NCI-H2196 treated with DMSO at 0.1 percent for 48 hours (cell line): Measurements from ENCODE around the gene SLC45A2.

Source experiments
- DNase-seq: peaks from one replicate; lab custom pipeline; 2025; ENCODE audit not compliant: unreplicated experiment; lab: John Stamatoyannopoulos, UW

SLC45A2 gene

GRCh38 chr5:34007621-34008600 is 23.4 kb upstream of the SLC45A2 start, which contains the start of gene AMACR:
Gene AMACR (minus strand): TSS chr5:34008050. CDS start chr5:34008019, 31 bp downstream.
- peak; percentile 98 for DNase-seq

DNA sequence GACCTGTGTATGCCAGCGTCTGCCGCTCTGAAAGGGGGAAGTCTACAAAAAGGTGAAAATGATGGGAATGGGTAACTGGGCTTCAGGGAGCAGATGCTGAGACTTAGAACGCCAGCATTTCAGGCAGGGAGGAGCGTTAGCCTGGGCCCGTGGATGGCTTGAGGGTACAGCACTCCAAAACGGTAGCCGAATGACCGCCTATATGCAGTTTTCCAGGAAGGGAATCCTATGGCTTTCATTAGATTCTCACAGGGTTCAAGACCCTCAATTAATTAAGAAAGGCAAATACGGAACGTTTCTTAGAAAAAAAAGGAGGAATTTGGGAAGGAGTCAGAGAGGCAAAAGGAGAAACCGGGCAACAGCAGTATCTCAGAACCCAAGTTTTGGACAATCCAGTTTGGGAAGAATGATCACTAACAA is 22.7 kb upstream of the SLC45A2 start:
- no peak for DNase-seq

DNA sequence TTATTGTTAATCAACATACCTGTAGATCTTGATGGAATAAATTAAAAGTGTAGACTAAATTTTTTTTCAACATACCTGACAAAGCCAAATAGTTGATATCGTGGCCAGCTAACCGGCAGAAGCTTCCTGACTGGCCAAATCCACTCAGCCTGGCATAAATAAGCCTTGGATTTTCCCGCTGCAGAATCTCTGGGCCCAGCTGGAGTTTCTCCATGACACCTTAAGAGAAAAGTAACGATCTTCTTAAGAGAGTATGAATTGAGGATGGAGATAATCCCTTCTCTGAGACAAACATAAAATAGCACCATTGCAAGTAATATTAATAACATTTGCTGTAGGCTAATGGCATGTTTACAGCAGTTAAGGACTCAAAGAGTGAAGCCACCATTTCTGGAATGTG is 21.2 kb upstream of the SLC45A2 start:
- DNase-seq: no peak

DNA sequence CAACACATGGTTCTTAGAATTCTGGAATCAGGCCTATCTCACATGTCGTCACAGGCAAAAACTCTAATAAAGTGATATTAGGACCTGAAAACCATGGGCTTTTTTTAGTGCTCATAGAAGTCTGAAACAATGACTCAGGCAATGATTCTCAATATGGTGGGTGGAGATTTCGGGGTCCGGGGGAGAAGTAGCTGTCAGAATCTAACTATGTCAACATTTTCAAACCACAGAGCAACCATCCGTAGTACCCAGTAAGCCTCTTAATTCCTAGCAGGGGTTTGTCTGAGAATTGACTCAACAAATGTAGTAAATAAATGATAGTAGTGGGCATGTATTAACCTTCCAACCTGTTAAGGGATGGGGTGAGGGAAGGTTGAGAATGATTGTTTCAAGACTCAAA is 20.7 kb upstream of the SLC45A2 start:
- no peak for DNase-seq

- DNase-seq: no peak
These were observed 19.4 kb upstream of the SLC45A2 start for GRCh38 chr5:34003941-34004340.

DNA sequence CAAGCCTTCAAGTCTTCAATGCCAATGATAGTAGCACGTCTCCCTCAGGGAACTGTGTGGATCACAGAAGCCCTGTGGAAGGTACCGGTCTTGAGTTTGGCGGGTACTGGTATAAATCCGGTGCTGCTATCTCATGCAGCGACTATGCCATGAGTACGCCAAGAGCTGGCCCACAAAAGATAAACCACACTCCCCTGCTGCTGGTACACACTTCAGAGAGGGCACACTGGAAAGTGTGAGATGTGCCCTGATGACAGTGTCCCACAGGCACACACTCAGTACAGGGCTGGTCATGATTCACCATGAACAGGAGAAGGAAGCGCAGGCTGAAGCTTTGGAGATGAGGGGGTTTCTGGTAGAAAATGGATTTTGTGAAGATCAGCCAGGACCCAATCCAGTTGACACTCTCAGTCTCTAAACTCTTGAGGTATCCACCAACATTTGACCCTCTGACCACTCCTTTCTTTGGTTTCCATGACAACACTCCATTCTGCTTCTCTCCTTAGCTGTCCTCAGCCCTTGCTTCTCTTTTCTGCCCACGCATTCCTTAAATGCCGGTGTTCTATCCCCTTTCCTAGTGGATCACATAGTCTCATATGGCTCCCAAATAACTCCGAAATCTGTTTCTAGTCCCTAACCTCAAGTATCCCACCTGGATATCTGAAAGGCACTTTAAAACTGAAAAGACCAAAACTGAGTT is 18.3 kb upstream of the SLC45A2 start:
- DNase-seq: no peak

GRCh38 chr5:34001241-34001841 is 16.8 kb upstream of the SLC45A2 start:
- DNase-seq: peak; percentile 98

DNA sequence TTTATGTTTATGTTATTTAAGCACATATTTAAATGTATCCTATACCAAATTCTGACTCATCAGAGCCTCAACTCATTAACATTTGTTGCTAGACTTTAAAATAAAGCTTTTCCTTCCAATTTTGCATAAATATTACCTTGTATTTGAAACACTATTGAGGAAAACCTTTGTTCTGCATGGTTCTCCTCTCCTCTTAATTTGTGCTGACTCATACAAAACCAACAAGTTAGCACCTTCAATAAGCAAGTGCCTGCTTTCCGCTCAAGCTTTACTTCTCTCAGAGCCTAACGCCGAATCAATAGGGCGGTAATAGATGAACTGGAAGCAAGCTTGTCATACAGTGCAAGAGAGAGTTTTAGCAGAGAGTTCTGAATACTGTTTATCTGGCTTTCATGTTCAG is 15.5 kb upstream of the SLC45A2 start:
- no peak for DNase-seq

GRCh38 chr5:33997331-33997983 is 13.0 kb upstream of the SLC45A2 start:
- DNase-seq: peak; percentile 96

DNA sequence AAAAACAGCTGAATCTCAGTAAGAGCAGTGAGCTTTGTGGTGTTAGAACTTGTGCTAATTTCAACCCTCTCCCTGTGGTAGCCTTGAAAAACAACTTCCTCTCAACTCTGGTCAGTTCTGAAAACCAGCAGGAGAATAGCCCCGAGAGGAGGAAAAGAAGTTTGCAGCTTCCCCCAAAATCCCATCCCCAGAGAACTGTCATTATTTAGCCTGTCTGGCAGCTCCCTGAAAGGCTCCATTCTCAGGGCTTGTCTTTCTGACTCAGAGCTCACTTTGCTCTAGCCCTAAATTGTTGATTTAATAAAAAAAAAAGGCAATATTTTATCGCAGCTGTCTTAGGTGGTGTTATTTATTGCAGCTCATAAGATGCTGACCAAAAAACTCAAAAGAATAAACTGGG is 11.4 kb upstream of the SLC45A2 start:
- no peak for DNase-seq

GRCh38 chr5:33994845-33995244 is 10.4 kb upstream of the SLC45A2 start:
- DNase-seq: no peak

DNA sequence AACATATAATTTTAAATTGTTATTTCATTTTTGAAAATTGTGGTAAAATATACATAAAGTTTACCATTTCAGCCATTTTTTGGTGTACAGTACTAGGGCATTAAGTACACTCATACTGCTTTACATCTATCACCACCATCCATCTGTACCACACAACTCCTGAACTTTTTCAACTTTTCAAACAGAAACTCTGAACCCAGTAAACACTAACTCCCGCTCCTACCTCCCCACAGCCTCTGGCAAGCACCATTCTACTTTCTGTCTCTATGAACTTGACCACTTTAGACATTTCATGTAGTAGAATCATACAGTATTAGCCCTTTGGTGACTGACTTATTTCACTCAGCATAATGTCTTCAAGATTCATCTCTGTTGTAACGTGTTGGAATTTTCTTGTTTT is 8.4 kb upstream of the SLC45A2 start:
- no peak for DNase-seq

- DNase-seq: no peak
These were observed 954 bp upstream of the SLC45A2 start for GRCh38 chr5:33985447-33985846.

GRCh38 chr5:33984178-33984577 is 315 bp downstream of the SLC45A2 start:
- no peak for DNase-seq

GRCh38 chr5:33981408-33982162 is 2.9 kb downstream of the SLC45A2 start:
- no peak for DNase-seq

DNA sequence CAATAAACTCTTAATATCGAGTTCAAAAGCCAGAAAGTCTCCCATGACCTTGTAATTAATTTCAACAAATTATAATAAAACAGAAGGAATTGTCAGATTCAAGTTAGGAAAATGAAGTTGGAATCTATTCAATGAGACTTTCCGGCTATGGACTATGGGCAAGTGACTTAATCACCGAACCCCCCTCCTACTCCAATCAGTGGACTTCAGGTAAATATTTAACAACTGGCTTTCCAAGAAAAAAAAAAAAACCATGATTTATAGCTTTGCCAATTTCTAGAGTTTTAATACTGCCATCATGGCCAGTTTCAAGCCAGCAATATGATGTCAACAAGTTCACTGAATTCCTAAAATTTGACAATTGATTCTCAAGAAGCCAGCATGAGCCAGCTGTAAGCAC is 4.5 kb downstream of the SLC45A2 start:
- DNase-seq: no peak

DNA sequence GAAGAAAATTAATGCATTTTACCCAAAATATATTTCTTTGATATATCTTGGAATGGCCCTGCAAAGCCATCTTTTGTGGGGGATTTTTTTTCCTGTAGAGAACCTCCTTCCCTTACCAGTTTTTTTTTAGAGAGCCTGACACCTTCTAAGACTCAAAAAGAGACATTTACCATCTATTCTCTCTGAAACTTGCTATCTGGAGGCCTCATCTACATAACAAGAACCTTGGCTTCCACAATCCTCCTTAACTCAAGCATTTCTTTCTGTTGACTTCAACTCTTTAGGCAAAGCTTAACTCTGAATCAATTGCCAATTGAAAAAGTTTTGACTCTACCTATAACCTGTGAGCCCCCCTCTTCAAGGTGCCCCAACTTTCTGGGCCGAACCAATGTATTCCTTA is 6.2 kb downstream of the SLC45A2 start:
- no peak for DNase-seq

GRCh38 chr5:33976307-33976706 is 8.2 kb downstream of the SLC45A2 start:
- DNase-seq: no peak

GRCh38 chr5:33975852-33976251 is 8.6 kb downstream of the SLC45A2 start:
- no peak for DNase-seq

DNA sequence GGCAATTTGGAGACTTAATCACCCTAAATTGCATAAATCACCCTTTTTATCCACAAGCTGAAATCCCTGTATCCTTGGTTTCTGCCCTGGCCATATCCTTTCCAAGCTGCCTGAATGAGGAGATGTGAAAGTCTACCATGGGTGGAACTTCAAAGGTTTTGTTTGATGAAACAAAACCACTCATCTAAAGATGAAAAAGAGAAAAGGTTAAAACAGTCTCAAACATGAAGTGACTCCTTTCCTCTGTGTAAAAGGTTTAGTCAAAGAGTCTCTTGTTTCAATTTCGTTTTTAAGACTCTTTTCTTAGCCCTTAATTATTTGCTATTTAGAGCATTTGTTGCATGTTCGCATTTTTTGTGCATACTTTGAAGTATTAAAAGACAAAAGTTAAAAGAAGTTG is 11.2 kb downstream of the SLC45A2 start:
- no peak for DNase-seq
